A549 treated with RU486 at 1 μM for 4 hours (cell line): ENCODE data around the gene PPP4C. TPM values are rescaled to one million over a fixed set of nuclear protein-coding genes. Genes with fewer than 3 reads are reported as not detected.

Source experiments
- total RNA-seq: library from RNA; stranded (reverse); fragments of 200-300 nt; extraction: Qiagen RNA extraction; gene quantifications from 5 replicates; pipeline ENCODE4 v1.2.3, GENCODE V29; 2022; ENCODE audit warnings: low read depth

The PPP4C gene
- total RNA-seq = 120 to 149 TPM (median 142 TPM) in 5 replicates

DNA sequence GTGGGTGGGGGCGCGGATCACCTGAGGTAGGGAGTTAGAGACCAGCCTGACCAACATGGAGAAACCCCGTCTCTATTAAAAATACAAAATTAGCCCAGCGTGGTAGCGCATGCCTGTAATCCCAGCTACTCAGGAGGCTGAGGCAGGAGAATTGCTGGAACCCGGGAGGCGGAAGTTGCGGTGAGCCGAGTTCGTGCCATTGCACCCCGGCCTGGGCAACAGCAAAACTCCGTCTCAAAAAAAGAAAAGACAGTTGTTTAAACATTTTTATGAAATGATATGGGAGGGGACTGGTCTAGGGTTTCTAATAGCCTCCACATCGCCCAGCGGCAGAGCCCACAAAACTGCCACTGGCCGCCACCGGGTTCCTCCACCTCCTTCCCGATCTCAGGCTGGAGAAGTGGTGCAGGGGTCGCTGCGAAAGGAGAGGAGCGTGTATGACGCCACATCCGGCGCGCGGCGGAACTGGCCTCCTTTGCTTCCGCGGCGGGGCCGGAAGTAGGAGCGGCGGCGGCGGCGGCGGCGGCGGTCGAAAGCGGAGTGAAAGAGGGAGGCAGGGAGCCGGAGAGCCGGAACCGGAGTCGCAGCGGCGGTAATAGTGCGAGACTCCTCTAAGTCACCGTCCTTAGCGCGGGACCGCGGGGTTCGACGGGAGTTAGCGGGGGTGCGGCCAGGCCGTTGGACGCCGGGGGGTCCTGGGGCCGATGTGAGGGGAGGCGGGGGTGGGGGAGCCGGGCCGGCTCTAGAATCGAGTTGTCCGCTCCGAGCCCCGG is at the start of gene PPP4C:
Gene PPP4C, plus strand, starts transcription at position 492 of the 773 bp plus-strand sequence. CDS start 384 bp downstream, outside the sequence.

GRCh38 chr16:30030841-30031413 is 44.9 kb upstream of the PPP4C start, which contains the start of gene TLCD3B:
Gene TLCD3B (minus strand): TSS chr16:30031271. CDS start chr16:30030527, 744 bp downstream.

DNA sequence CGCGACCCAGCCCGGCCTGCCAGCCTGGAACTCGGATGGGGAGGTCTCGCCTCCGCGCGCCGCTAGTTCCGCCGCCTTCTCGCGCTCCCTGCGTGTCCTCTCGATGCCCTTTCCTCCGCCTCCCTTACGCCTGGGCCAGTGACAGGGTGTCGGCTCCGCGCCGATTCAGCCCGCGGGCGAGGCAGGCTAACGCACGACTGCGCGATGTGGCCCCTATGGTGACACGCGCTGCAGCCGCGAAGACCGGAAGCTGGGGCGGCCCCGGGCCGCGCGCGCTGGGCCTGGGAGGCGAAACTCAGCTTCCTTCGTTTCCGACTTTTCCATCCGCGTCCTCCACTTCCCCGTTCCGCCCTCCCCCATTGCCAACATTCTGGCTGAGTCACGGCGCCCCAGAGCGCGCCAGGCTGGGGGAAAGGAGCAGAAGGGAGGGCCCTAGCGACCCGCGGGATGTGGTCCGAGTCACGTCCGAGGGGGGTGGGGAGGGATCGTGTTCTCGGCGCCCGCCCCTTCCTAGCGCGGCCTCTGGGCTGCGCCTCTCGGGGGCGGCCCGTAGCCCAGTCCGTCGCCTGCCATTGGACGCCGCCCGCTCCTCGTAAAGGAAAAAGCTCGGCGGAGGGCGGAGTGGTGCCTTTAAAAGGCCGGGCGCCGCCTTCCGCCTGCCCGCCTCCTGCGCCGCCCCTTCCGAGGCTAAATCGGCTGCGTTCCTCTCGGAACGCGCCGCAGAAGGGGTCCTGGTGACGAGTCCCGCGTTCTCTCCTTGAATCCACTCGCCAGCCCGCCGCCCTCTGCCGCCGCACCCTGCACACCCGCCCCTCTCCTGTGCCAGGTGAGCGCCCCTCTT is 10.5 kb upstream of the PPP4C start, which contains the start of gene ALDOA:
Gene ALDOA, plus strand, starts transcription at position 659 of the 841 bp plus-strand sequence. CDS start 1,138 bp downstream, outside the sequence.

GRCh38 chr16:30091474-30092372 is 15.9 kb downstream of the PPP4C start, which contains the start of gene TBX6:
Gene TBX6 (minus strand): TSS chr16:30091924. CDS start chr16:30091193, 731 bp downstream.

GRCh38 chr16:30096105-30096861 is 20.5 kb downstream of the PPP4C start, which contains the start of gene YPEL3:
Gene YPEL3 (minus strand): TSS chr16:30096213. CDS start chr16:30095482, 731 bp downstream.

DNA sequence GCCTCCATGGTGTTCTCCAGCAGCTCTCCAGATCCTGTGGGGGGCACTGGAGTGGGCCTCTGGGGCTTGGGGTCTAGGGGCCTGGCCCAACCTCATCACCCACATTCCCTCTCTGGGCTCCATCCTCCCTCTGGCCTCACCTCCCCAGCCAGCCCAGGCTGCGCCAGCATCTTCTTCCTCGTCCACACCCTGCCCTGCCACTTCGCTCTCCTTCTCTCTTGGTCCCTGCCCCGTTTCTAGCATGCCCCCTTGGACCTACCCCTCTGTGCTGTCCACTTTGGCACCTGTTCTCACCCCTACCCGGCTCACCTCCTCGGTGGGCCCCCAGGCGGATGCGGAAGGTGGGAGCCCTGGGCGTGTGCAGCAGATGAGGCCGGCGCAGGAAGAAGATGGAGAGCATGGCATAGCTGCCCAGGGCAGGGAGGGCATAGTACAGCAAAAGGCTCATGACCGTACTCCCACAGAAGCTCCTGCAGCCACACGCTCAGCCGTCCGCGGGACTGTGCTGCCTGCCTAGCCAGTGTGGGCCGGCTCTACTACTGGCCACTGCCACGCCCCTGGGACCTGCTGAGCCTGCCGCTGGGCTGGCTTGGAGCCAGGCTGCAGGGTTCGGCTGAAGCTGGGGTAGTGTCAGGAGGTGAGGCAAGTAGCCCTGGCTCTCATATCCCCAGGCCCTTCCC is 37.4 kb downstream of the PPP4C start, which contains the start of gene GDPD3:
Gene GDPD3, minus strand, starts transcription at position 507 of the 680 bp plus-strand sequence. Its CDS starts 59 bp downstream, at position 448.

Other genes with a start within 250 kb of the PPP4C start
- 61.8 to 108 TPM (median 95.9 TPM) in 5 replicates for gene CDIPT, start 212.8 kb upstream of the PPP4C start, total RNA-seq
- 17.9 to 25.3 TPM (median 20.4 TPM) in 5 replicates for gene SEZ6L2, start 176.4 kb upstream of the PPP4C start, total RNA-seq
- gene ASPHD1, start 175.5 kb upstream of the PPP4C start, total RNA-seq = 18.0 to 30.1 TPM (median 26.7 TPM) in 5 replicates
- 14.4 to 23.0 TPM (median 19.8 TPM) in 5 replicates for gene KCTD13, start 149.8 kb upstream of the PPP4C start, total RNA-seq
- 80.4 to 105 TPM (median 102 TPM) in 5 replicates for gene TMEM219, start 113.9 kb upstream of the PPP4C start, total RNA-seq
- gene TAOK2, start 102.1 kb upstream of the PPP4C start, total RNA-seq = 26.3 to 36.4 TPM (median 33.8 TPM) in 5 replicates
- 13.7 to 15.6 TPM (median 14.3 TPM) in 5 replicates for gene HIRIP3, start 80.4 kb upstream of the PPP4C start, total RNA-seq
- gene INO80E, start 79.8 kb upstream of the PPP4C start, total RNA-seq = 109 to 115 TPM (median 109 TPM) in 5 replicates
- gene DOC2A, start 65.0 kb upstream of the PPP4C start, total RNA-seq = 1.7 to 3.3 TPM (median 2.3 TPM) in 5 replicates
- not detected in 5 replicates for gene C16orf92, start 52.8 kb upstream of the PPP4C start, total RNA-seq
- gene TLCD3B, start 44.7 kb upstream of the PPP4C start, total RNA-seq = 0.21 to 0.48 TPM (median 0.47 TPM) in 4 of 5 replicates, not detected in the other
- gene ALDOA, start 10.2 kb upstream of the PPP4C start, total RNA-seq = 1,507 to 2,015 TPM (median 1,869 TPM) in 5 replicates
- 0.14 to 0.50 TPM (median 0.38 TPM) in 5 replicates for gene TBX6, start 15.9 kb downstream of the PPP4C start, total RNA-seq
- 6.6 to 11.8 TPM (median 9.7 TPM) in 5 replicates for gene YPEL3, start 20.2 kb downstream of the PPP4C start, total RNA-seq
- 1.4 to 2.3 TPM (median 1.7 TPM) in 5 replicates for gene GDPD3, start 37.5 kb downstream of the PPP4C start, total RNA-seq
- 33.9 to 38.8 TPM (median 36.4 TPM) in 5 replicates for gene MAPK3, start 47.2 kb downstream of the PPP4C start, total RNA-seq
- gene CORO1A, start 107.6 kb downstream of the PPP4C start, total RNA-seq = 2.3 to 3.5 TPM (median 3.3 TPM) in 5 replicates
- 130 to 288 TPM (median 218 TPM) in 5 replicates for gene BOLA2B, start 117.7 kb downstream of the PPP4C start, total RNA-seq
- 15.6 to 34.4 TPM (median 20.7 TPM) in 5 replicates for gene SLX1A, start 117.9 kb downstream of the PPP4C start, total RNA-seq
- 5.1 to 10.6 TPM (median 7.9 TPM) in 5 replicates for gene SULT1A3, start 123.3 kb downstream of the PPP4C start, total RNA-seq
- 0.81 to 4.3 TPM (median 2.6 TPM) in 5 replicates for gene NPIPB13, start 172.5 kb downstream of the PPP4C start, total RNA-seq